Measurements from ENCODE around the gene KSR2. TPM values are rescaled to one million over a fixed set of nuclear protein-coding genes. Genes with fewer than 3 reads are reported as not detected.

The KSR2 gene
- total and polyA plus RNA-seq, 2 of the 13 experiments (the other 11 are each of a cell fraction or from before 2014, with no cell fraction given): 0.02 TPM; not detected in 1

- no TSS peak for BruUV-seq (replicated peaks)
- Histone ChIP-seq H3K4me2 (ENCODE audit: low read depth, low read length) (no peak overlapping the region), H3K9me3 (ENCODE audit: low read length) (peaks cover 12% of the 10 kb centered on the region), H3K27ac (ENCODE audit: extremely low read length, insufficient read depth, low read length) (no peak overlapping the region), H3K4me3 (replicated peaks in 1 of 3; ENCODE audit: insufficient read depth in 1 of 3, low read depth in 2 of 3, low read length in 3 of 3) (no peak overlapping the region), H3K79me2 (ENCODE audit: insufficient read depth, low read length) (no peaks in the 10 kb centered on the region), H2AFZ (ENCODE audit: low read length) (no peak overlapping the region), H3K9ac (ENCODE audit: insufficient read depth, low read depth, low read length) (no peak overlapping the region), H3K27me3 (ENCODE audit: control insufficient read depth in 1 of 2, insufficient read depth in 2 of 2, low read length in 2 of 2) (peaks cover 0 to 3% of the 10 kb centered on the region in 2 experiments; a peak in 2 of 5 replicates), H3K36me3 (replicated peaks in 1 of 2; ENCODE audit: control insufficient read depth in 1 of 2, insufficient read depth in 2 of 2, low read length in 2 of 2) (no peaks in the 10 kb centered on the region), H3K4me1 (ENCODE audit: insufficient read depth, low read length) (no peaks in the 10 kb centered on the region), H4K20me1 (ENCODE audit: insufficient read depth, low read length) (no peaks in the 10 kb centered on the region)
- in situ Hi-C loops (cut with HindIII; ENCODE audit: extremely low pct_ligation_motif_present, low pct_unique_long_range_greater_than_20kb): no loop called here
- ChIA-PET CTCF (ENCODE audit: low intra/inter-chr PET ratio, low total read pairs) (no interaction called here), POLR2A (no interaction called here)
- intact Hi-C loops (cut with micrococcal nuclease; ENCODE audit: unreplicated experiment): no loop called here
- DNase-seq (ENCODE audit: low spot score) (no peak), ATAC-seq (no peak), FAIRE-seq (no peak)
- 28% methylated on average over 6 of the region's 6 CpGs for WGBS (ENCODE audit: low lambda C conversion rate)
- TF ChIP-seq E2F5 (CRISPR knock-in tag; conservative IDR thresholded peaks at IDR 0.05) (no peak), ZNF180 (CRISPR knock-in tag; IDR thresholded peaks at IDR 0.05; ENCODE audit: borderline replicate concordance, low read depth) (no peak), ELF1 (CRISPR knock-in tag; IDR thresholded peaks at IDR 0.05) (no peak), ZNF143 (CRISPR knock-in tag; IDR thresholded peaks at IDR 0.05) (no peak), ZFP1 (CRISPR knock-in tag; IDR thresholded peaks at IDR 0.05) (no peak), NPAS2 (CRISPR knock-in tag; IDR thresholded peaks at IDR 0.05; ENCODE audit: borderline replicate concordance) (no peak), ZNF431 (CRISPR knock-in tag; IDR thresholded peaks at IDR 0.05; ENCODE audit: borderline replicate concordance, low read depth) (no peak), CENPT (CRISPR knock-in tag; IDR thresholded peaks at IDR 0.05; ENCODE audit: low read depth) (no peak), FOXK2 (IDR thresholded peaks at IDR 0.05) (no peak), REL (CRISPR knock-in tag; conservative IDR thresholded peaks at IDR 0.05) (no peak), DBP (CRISPR knock-in tag; IDR thresholded peaks at IDR 0.05; ENCODE audit: not compliant biosample characterization) (no peak), ZNF503 (CRISPR knock-in tag; IDR thresholded peaks at IDR 0.05) (no peak)
- TF ChIP-seq, protein P1, sequence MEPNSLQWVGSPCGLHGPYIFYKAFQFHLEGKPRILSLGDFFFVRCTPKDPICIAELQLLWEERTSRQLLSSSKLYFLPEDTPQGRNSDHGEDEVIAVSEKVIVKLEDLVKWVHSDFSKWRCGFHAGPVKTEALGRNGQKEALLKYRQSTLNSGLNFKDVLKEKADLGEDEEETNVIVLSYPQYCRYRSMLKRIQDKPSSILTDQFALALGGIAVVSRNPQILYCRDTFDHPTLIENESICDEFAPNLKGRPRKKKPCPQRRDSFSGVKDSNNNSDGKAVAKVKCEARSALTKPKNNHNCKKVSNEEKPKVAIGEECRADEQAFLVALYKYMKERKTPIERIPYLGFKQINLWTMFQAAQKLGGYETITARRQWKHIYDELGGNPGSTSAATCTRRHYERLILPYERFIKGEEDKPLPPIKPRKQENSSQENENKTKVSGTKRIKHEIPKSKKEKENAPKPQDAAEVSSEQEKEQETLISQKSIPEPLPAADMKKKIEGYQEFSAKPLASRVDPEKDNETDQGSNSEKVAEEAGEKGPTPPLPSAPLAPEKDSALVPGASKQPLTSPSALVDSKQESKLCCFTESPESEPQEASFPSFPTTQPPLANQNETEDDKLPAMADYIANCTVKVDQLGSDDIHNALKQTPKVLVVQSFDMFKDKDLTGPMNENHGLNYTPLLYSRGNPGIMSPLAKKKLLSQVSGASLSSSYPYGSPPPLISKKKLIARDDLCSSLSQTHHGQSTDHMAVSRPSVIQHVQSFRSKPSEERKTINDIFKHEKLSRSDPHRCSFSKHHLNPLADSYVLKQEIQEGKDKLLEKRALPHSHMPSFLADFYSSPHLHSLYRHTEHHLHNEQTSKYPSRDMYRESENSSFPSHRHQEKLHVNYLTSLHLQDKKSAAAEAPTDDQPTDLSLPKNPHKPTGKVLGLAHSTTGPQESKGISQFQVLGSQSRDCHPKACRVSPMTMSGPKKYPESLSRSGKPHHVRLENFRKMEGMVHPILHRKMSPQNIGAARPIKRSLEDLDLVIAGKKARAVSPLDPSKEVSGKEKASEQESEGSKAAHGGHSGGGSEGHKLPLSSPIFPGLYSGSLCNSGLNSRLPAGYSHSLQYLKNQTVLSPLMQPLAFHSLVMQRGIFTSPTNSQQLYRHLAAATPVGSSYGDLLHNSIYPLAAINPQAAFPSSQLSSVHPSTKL (CRISPR knock-in tag; IDR thresholded peaks at IDR 0.05): no peak
- TF ChIP-seq, protein P2, sequence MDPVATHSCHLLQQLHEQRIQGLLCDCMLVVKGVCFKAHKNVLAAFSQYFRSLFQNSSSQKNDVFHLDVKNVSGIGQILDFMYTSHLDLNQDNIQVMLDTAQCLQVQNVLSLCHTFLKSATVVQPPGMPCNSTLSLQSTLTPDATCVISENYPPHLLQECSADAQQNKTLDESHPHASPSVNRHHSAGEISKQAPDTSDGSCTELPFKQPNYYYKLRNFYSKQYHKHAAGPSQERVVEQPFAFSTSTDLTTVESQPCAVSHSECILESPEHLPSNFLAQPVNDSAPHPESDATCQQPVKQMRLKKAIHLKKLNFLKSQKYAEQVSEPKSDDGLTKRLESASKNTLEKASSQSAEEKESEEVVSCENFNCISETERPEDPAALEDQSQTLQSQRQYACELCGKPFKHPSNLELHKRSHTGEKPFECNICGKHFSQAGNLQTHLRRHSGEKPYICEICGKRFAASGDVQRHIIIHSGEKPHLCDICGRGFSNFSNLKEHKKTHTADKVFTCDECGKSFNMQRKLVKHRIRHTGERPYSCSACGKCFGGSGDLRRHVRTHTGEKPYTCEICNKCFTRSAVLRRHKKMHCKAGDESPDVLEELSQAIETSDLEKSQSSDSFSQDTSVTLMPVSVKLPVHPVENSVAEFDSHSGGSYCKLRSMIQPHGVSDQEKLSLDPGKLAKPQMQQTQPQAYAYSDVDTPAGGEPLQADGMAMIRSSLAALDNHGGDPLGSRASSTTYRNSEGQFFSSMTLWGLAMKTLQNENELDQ (CRISPR knock-in tag; IDR thresholded peaks at IDR 0.05; ENCODE audit: borderline replicate concordance): no peak
Measured at GRCh38 chr12:117640511-117640910, 328.3 kb downstream of the KSR2 start.

Data from HepG2 (cell line).